Measurements from ENCODE around the gene PELI1. TPM values are rescaled to one million over a fixed set of nuclear protein-coding genes. Genes with fewer than 3 reads are reported as not detected.

Gene PELI1
- total RNA-seq, 2 experiments from 2014 or later, result 35.8 to 39.1 TPM

- peaks cover 67% of the 10 kb centered on the region for H3K4me1 Mint-ChIP-seq
- DNase-seq, result no peak
- H3K36me3 Mint-ChIP-seq, result peaks cover 41% of the 10 kb centered on the region
- H3K27ac Mint-ChIP-seq, result peak overlapping the region; percentile 40
- no peak overlapping the region for H3K4me3 Mint-ChIP-seq
- H3K27me3 Mint-ChIP-seq, result no peaks in the 10 kb centered on the region
- H3K9me3 Mint-ChIP-seq, result no peaks in the 10 kb centered on the region
Measured at GRCh38 chr2:64139956-64140355, 4.3 kb downstream of the PELI1 start.

GRCh38 chr2:64137996-64138395 is 6.2 kb downstream of the PELI1 start:
- Mint-ChIP-seq H3K27me3 (no peaks in the 10 kb centered on the region), H3K27ac (peak overlapping the region; percentile 17), H3K4me3 (no peak overlapping the region), H3K9me3 (no peaks in the 10 kb centered on the region), H3K4me1 (peaks cover 82% of the 10 kb centered on the region), H3K36me3 (peaks cover 43% of the 10 kb centered on the region)
- no peak for DNase-seq

DNA sequence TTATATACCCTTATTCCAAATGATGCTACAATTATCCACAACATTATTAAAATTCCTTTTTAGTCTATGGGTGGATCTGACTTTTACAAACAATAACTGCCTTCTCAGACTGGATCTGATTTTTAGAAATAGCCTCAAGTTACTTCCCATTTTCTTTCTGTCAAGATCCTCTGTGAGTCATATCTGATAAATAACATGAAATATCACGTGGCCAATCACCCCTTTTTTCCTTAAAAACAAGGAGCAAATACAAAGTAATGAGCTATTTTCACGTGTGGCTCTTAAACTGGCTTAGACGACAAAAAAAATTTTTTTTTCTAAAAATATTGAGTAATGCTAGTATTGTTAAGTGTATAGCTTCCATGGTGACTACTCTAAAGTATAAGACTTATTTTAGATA is 6.7 kb downstream of the PELI1 start:
- Mint-ChIP-seq H3K36me3 (peaks cover 45% of the 10 kb centered on the region), H3K4me1 (peaks cover 85% of the 10 kb centered on the region), H3K27me3 (no peaks in the 10 kb centered on the region), H3K9me3 (no peaks in the 10 kb centered on the region), H3K4me3 (peak overlapping the region; percentile 19), H3K27ac (peak overlapping the region; percentile 3)
- no peak for DNase-seq

GRCh38 chr2:64135421-64135820 is 8.8 kb downstream of the PELI1 start:
- Mint-ChIP-seq H3K9me3 (peaks cover 3% of the 10 kb centered on the region), H3K36me3 (peaks cover 51% of the 10 kb centered on the region), H3K27me3 (no peaks in the 10 kb centered on the region), H3K4me1 (peaks cover 82% of the 10 kb centered on the region), H3K27ac (peak overlapping the region; percentile 80), H3K4me3 (peak overlapping the region; percentile 8)
- no peak for DNase-seq

DNA sequence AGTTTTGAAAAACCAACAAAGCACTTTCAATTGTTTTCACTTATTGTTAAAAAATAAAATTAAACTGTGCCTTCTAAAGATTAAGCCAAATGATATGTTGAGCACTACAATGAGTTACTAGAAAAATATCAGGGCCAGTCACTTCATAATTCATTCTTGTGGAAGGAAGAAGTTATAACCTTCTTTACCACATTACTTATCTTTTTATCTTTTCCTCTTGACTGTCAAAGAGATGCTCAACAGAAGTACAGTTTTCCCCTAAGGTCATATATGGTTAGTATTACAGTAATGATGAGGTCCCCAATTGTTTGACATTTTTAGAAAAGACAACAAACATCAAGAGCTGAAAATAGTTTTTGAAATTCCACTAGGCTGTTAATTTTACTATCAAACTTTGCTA is 9.4 kb downstream of the PELI1 start:
- Mint-ChIP-seq H3K27ac (peak overlapping the region; percentile 80), H3K9me3 (peaks cover 3% of the 10 kb centered on the region)

GRCh38 chr2:64133828-64134227 is 10.4 kb downstream of the PELI1 start:
- Mint-ChIP-seq H3K27me3 (no peaks in the 10 kb centered on the region), H3K4me3 (no peak overlapping the region), H3K36me3 (peaks cover 43% of the 10 kb centered on the region), H3K9me3 (peaks cover 3% of the 10 kb centered on the region), H3K4me1 (peaks cover 80% of the 10 kb centered on the region), H3K27ac (peak overlapping the region; percentile 80)
- no peak for DNase-seq

More for the DNA sequence above, 9.4 kb downstream of the PELI1 start:
- H3K27me3 Mint-ChIP-seq, result no peaks in the 10 kb centered on the region
- peak overlapping the region; percentile 32 for H3K4me3 Mint-ChIP-seq
- H3K36me3 Mint-ChIP-seq, result peaks cover 49% of the 10 kb centered on the region
- DNase-seq, result no peak
- H3K4me1 Mint-ChIP-seq, result peaks cover 82% of the 10 kb centered on the region

DNA sequence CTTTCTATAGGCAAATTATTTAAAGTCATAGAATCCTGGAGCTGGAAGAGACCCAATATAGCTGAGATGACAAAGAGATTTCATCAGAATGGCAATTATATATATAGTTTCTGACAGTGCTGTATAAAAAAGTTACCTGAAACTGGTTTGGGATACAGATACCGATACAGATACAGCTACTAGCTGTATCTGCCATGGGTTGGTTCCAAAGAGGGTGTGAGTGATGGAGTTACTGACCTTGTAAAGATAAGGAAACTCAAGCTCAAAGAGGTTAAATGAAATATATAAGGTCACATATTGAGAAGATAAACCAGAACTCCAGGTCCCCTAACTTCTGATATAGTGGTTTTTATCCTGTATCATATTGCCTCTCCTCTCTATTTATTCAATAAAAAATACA is 10.9 kb downstream of the PELI1 start:
- Mint-ChIP-seq H3K36me3 (peaks cover 39% of the 10 kb centered on the region), H3K4me1 (peaks cover 81% of the 10 kb centered on the region), H3K4me3 (no peak overlapping the region), H3K9me3 (peaks cover 3% of the 10 kb centered on the region), H3K27me3 (no peaks in the 10 kb centered on the region), H3K27ac (peak overlapping the region; percentile 80)
- DNase-seq, result no peak

DNA sequence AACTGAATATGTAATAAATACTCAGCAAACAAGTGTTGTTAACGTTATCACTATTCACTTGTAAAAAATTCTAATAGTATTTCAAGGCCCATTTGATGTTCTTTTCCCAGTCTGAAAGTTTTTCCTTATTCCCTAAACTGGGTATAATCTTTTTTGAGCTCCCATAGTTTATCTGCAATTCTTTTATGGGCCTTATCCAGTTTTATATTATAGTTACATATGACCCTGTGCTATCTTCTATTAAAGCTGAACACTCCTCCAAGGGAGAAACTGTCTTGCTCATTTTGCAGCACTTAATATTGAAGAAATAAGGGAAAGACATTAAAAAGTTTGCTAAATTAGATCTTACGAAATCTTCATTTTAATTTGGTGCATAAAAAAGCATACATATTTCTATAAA is 13.9 kb downstream of the PELI1 start:
- Mint-ChIP-seq H3K9me3 (peaks cover 3% of the 10 kb centered on the region), H3K27ac (peak overlapping the region; percentile 17), H3K4me1 (peaks cover 72% of the 10 kb centered on the region), H3K4me3 (no peak overlapping the region), H3K27me3 (no peaks in the 10 kb centered on the region), H3K36me3 (peaks cover 32% of the 10 kb centered on the region)
- no peak for DNase-seq

DNA sequence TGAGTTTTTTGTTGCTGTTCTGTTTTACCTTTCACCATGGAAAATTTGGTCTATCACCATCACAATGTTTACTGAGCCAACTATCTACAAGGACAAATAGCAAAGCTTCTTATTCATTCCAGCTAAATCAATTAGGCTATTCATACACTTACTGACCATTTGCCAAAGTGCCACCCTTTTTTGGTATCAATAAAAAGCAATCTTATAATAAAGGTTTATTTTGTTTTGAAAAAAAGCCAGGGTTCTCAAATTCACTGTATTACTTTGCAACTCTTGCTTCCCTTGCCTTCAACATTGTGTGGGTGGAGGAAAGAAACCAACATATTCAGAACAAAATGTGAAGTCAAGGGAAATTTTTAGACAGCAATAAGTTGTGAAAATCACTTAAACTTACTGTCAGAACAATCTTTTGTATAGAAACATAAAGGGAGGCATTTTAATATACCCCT is 15.3 kb downstream of the PELI1 start:
- Mint-ChIP-seq H3K27ac (peak overlapping the region; percentile 85), H3K9me3 (peaks cover 3% of the 10 kb centered on the region), H3K36me3 (peaks cover 33% of the 10 kb centered on the region), H3K4me3 (peak overlapping the region; percentile 42), H3K27me3 (no peaks in the 10 kb centered on the region), H3K4me1 (peaks cover 68% of the 10 kb centered on the region)
- no peak for DNase-seq

DNA sequence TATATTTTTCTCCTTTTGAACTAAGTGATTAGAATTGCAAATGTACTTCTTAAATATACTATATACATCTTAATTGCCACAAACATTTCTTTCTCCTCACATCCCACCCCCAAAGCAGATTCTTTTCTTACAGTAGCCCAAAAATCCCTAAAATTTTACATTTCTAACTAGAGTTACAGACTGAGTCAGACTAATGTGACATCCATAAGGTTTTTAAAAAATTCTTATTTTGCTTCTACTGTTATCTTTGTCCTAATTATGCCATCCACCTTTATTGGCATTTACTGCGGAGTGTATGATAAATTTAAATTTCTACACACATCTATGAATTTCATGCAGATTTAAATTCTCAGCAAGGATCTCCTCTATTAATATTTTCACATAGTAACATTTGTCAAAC is 15.8 kb downstream of the PELI1 start:
- Mint-ChIP-seq H3K36me3 (peaks cover 37% of the 10 kb centered on the region), H3K9me3 (peaks cover 5% of the 10 kb centered on the region), H3K4me1 (peaks cover 65% of the 10 kb centered on the region), H3K4me3 (peak overlapping the region; percentile 42), H3K27me3 (no peaks in the 10 kb centered on the region), H3K27ac (peak overlapping the region; percentile 85)
- DNase-seq, result no peak

DNA sequence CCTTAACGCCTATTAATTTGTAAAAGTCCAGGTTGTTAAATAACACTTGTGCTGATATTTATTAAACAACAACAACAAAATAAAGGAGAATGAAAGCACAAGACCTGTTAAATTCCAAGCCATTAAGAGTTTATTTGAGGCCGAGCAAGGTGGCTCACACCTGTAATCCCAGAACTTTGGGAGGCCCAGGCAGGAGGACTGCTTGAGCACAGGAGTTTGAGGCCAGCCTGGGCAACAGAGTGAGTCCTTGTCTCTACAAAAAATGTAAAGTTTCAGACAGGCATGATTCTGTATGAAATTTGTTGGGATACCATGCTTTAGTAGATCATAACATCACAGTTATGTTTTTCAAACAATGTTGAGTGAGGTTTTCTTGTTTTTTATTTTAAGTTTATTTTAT is 17.1 kb downstream of the PELI1 start:
- peaks cover 32% of the 10 kb centered on the region for H3K36me3 Mint-ChIP-seq
- H3K9me3 Mint-ChIP-seq, result peaks cover 5% of the 10 kb centered on the region
- peaks cover 54% of the 10 kb centered on the region for H3K4me1 Mint-ChIP-seq
- H3K27me3 Mint-ChIP-seq, result no peaks in the 10 kb centered on the region
- DNase-seq, result no peak
- H3K4me3 Mint-ChIP-seq, result no peak overlapping the region
- H3K27ac Mint-ChIP-seq, result no peak overlapping the region

- peaks cover 2% of the 10 kb centered on the region for H3K9me3 Mint-ChIP-seq
- peaks cover 29% of the 10 kb centered on the region for H3K36me3 Mint-ChIP-seq
- no peak overlapping the region for H3K4me3 Mint-ChIP-seq
- H3K27ac Mint-ChIP-seq, result peak overlapping the region; percentile 7
- DNase-seq, result no peak
- no peaks in the 10 kb centered on the region for H3K27me3 Mint-ChIP-seq
- peaks cover 50% of the 10 kb centered on the region for H3K4me1 Mint-ChIP-seq
Measured at GRCh38 chr2:64126601-64127000, 17.6 kb downstream of the PELI1 start.

- Mint-ChIP-seq H3K27ac (peak overlapping the region; percentile 51), H3K4me3 (no peak overlapping the region), H3K4me1 (peaks cover 47% of the 10 kb centered on the region), H3K9me3 (peaks cover 2% of the 10 kb centered on the region), H3K36me3 (peaks cover 29% of the 10 kb centered on the region), H3K27me3 (no peaks in the 10 kb centered on the region)
- no peak for DNase-seq
Measured at GRCh38 chr2:64124571-64124970, 19.6 kb downstream of the PELI1 start.

GRCh38 chr2:64124168-64124567 is 20.1 kb downstream of the PELI1 start:
- Mint-ChIP-seq H3K4me3 (no peak overlapping the region), H3K27ac (no peak overlapping the region), H3K9me3 (peaks cover 2% of the 10 kb centered on the region), H3K36me3 (peaks cover 29% of the 10 kb centered on the region), H3K27me3 (no peaks in the 10 kb centered on the region), H3K4me1 (peaks cover 50% of the 10 kb centered on the region)
- DNase-seq, result no peak

DNA sequence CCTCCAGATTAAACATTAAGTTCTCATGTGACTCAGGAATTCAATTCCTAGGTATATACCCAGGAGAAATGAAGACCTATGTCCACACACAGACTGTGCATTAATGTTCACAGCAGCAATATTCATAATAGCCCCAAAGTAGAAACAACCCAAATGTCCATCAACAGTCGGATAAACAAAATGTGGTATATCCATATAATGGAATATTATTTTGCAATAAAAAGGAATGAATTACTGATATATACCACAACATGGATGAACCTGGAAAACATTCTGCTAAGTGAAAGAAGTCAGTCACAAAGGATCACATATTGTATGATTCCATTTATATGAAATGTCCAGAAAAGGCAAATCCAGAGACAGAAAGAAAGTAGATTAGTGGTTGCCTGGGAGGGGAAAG is 20.5 kb downstream of the PELI1 start:
- Mint-ChIP-seq H3K27ac (no peak overlapping the region), H3K4me3 (no peak overlapping the region), H3K27me3 (no peaks in the 10 kb centered on the region), H3K9me3 (peaks cover 2% of the 10 kb centered on the region), H3K36me3 (peaks cover 29% of the 10 kb centered on the region), H3K4me1 (peaks cover 48% of the 10 kb centered on the region)
- no peak for DNase-seq

GRCh38 chr2:64122358-64122757 is 21.9 kb downstream of the PELI1 start:
- Mint-ChIP-seq H3K4me1 (peaks cover 38% of the 10 kb centered on the region), H3K27me3 (no peaks in the 10 kb centered on the region), H3K36me3 (peaks cover 27% of the 10 kb centered on the region), H3K27ac (no peak overlapping the region), H3K4me3 (no peak overlapping the region), H3K9me3 (peaks cover 2% of the 10 kb centered on the region)
- DNase-seq, result no peak

All from activated naive CD8-positive, alpha-beta T cell treated with anti-CD3 and anti-CD28 coated beads for 36 hours (primary cell).